ENCODE results near the gene ITPR2. TPM values are rescaled to one million over a fixed set of nuclear protein-coding genes. Genes with fewer than 3 reads are reported as not detected.

Gene ITPR2
- total RNA-seq, 4 donors from 2014 or later: 32.6 to 49.8 (median 39.9) TPM

DNA sequence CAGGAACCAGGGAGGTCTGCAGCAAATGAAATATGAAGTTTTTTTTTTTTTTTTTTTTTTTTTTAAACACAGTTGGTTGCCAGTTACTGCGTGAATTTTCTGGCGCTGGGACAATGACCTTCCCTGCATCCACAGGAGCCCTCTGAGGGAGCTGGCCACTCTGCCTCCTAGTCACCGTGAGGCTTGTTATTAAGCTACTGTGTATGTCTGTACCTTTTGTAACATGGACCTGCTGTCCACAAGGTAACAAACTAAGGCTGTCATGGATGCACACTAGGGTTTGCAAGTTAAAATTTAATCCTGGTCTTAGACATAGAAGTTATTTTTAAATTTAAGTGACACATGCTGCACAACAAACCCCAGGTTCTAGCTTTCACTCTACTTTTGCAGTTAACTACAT, 426.6 kb downstream of the ITPR2 start:
- H3K27ac ChIP-seq: no peak overlapping the region
- H3K9me3 ChIP-seq: no peaks in the 10 kb centered on the region
- H3K27me3 ChIP-seq: no peaks in the 10 kb centered on the region
- no peak overlapping the region for H3K4me3 ChIP-seq
- H3K36me3 ChIP-seq: peaks cover 0 to 19% (median 0%) of the 10 kb centered on the region in 3 donors
- TF ChIP-seq EP300 (IDR thresholded peaks at IDR 0.05): no peak
- TF ChIP-seq POLR2A (IDR thresholded peaks at IDR 0.05): no peak
- TF ChIP-seq, protein P1, sequence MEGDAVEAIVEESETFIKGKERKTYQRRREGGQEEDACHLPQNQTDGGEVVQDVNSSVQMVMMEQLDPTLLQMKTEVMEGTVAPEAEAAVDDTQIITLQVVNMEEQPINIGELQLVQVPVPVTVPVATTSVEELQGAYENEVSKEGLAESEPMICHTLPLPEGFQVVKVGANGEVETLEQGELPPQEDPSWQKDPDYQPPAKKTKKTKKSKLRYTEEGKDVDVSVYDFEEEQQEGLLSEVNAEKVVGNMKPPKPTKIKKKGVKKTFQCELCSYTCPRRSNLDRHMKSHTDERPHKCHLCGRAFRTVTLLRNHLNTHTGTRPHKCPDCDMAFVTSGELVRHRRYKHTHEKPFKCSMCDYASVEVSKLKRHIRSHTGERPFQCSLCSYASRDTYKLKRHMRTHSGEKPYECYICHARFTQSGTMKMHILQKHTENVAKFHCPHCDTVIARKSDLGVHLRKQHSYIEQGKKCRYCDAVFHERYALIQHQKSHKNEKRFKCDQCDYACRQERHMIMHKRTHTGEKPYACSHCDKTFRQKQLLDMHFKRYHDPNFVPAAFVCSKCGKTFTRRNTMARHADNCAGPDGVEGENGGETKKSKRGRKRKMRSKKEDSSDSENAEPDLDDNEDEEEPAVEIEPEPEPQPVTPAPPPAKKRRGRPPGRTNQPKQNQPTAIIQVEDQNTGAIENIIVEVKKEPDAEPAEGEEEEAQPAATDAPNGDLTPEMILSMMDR (IDR thresholded peaks at IDR 0.05): no peak
- no peak for DNase-seq (ENCODE audit: low spot score in 2 of 2)
- H3K4me1 ChIP-seq: no peaks in the 10 kb centered on the region
- 50 to 58% methylated on average over 3 of the region's 3 CpGs for WGBS, 2 donors

DNA sequence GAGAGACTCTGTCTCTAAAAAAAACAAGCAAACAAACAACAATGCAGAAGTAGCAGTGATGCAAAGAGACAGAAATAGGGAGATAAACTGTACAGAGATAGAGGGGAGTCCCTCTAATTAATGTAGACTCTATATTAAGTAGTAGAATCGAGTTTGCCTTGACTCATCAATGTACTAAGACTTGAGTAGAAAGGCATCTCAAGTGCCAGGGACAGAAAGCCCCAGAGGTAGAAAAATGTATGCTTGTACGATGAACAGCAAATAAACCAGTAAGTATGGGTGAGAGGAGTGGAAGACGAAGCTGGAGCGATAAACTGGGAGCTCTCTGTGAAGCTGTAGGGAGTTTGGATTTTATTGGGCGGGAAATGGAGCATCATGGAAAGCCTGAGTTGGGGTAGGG, 429.4 kb downstream of the ITPR2 start:
- Histone ChIP-seq H3K36me3 (peaks cover 0 to 6% (median 0%) of the 10 kb centered on the region in 3 donors), H3K4me1 (no peaks in the 10 kb centered on the region), H3K27me3 (no peaks in the 10 kb centered on the region), H3K27ac (no peak overlapping the region), H3K4me3 (no peak overlapping the region), H3K9me3 (no peaks in the 10 kb centered on the region)
- WGBS, 2 donors: 93 to 95% methylated on average over 5 of the region's 5 CpGs
- TF ChIP-seq, protein P1 (IDR thresholded peaks at IDR 0.05): no peak
- no peak for TF ChIP-seq POLR2A (IDR thresholded peaks at IDR 0.05)
- TF ChIP-seq EP300 (IDR thresholded peaks at IDR 0.05): no peak
- no peak for DNase-seq (ENCODE audit: low spot score in 2 of 2)

DNA sequence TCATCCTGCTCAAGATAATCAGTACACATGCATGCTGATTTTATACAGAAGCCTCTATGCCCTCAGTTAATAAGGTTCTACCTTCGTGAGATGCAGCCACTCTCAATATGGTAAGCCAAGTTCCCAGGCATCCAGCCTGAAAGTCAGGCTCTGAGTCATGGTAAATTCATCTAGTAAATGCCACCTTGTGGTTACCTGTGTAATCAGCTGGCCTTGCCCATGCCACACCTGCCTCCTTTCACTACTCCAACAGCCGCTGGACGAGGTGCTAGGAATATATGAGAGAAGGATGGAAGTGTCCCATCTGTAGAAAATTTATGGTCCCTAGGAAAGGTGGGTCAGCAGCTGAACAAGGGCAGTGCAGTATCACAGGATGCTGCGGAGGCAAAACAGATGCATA, 430.3 kb downstream of the ITPR2 start:
- DNase-seq (ENCODE audit: low spot score in 2 of 2): no peak
- Histone ChIP-seq H3K9me3 (no peaks in the 10 kb centered on the region), H3K36me3 (peaks cover 0 to 6% (median 0%) of the 10 kb centered on the region in 3 donors), H3K27ac (no peak overlapping the region), H3K4me1 (no peaks in the 10 kb centered on the region), H3K27me3 (no peaks in the 10 kb centered on the region), H3K4me3 (no peak overlapping the region)
- TF ChIP-seq EP300 (IDR thresholded peaks at IDR 0.05) (no peak), POLR2A (IDR thresholded peaks at IDR 0.05) (no peak)
- TF ChIP-seq, protein P1 (IDR thresholded peaks at IDR 0.05): no peak
- WGBS, 2 donors: 82 to 88% methylated on average over 4 of the region's 4 CpGs

DNA sequence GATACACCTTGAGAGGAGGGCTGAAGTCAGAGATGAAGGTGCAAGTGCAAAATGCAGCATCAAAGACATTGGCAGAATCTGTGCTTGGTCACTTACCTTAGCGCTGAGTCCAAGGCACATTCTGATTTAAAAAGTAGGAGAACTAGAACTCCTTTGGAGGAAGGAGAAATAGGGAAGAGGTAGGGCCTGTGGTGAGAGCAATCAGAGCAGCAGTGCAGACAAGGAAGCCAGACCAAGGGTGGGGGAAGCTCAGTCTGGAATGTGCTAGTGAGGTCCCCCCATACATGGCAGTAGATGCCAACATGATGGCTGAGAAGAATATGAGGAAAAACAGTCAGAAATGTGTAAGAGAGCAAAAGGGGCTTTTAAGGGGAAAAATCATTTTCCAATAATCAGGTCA, 431.1 kb downstream of the ITPR2 start:
- H3K4me1 ChIP-seq: no peaks in the 10 kb centered on the region
- no peak for TF ChIP-seq POLR2A (IDR thresholded peaks at IDR 0.05)
- TF ChIP-seq, protein P1 (IDR thresholded peaks at IDR 0.05): no peak
- TF ChIP-seq EP300 (IDR thresholded peaks at IDR 0.05): no peak
- no peak for DNase-seq (ENCODE audit: low spot score in 2 of 2)
- no peaks in the 10 kb centered on the region for H3K27me3 ChIP-seq
- no peak overlapping the region for H3K4me3 ChIP-seq
- H3K9me3 ChIP-seq: no peaks in the 10 kb centered on the region
- WGBS, 2 donors: 92 to 95% methylated on average over 1 of the region's 1 CpG
- H3K27ac ChIP-seq: no peak overlapping the region
- peaks cover 0 to 10% (median 0%) of the 10 kb centered on the region in 3 donors for H3K36me3 ChIP-seq

DNA sequence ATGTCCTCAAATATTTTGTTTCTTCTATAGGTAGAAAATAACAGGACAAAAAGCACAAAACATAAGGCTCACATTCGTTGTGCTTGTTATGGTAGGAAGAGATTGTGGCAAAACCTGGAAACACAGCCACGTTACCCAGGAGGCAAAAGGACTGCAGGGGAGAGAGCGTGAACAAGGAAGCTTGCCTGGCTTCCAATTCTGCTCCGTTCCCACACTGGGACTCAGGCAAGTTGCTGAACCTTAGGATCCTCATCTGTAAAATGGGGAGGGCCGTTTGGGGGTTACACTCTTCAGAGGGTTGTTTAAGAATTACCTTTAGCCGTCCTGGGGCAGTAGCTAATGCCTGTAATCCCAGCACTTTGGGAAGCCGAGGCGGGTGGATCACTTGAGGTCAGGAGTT, 432.4 kb downstream of the ITPR2 start:
- no peak overlapping the region for H3K27ac ChIP-seq
- TF ChIP-seq EP300 (IDR thresholded peaks at IDR 0.05) (no peak), POLR2A (IDR thresholded peaks at IDR 0.05) (no peak)
- TF ChIP-seq, protein P1 (IDR thresholded peaks at IDR 0.05): no peak

More for the DNA sequence above, 432.4 kb downstream of the ITPR2 start:
- 87 to 90% methylated on average over 8 of the region's 8 CpGs for WGBS, 2 donors
- no peak overlapping the region for H3K4me3 ChIP-seq
- no peaks in the 10 kb centered on the region for H3K27me3 ChIP-seq
- no peak for DNase-seq (ENCODE audit: low spot score in 2 of 2)
- H3K4me1 ChIP-seq: no peaks in the 10 kb centered on the region
- no peaks in the 10 kb centered on the region for H3K9me3 ChIP-seq
- H3K36me3 ChIP-seq: peaks cover 0 to 21% (median 0%) of the 10 kb centered on the region in 3 donors

All from tibial nerve (tissue), 4 donors.